ENCODE results near the gene ANAPC4. TPM values are rescaled to one million over a fixed set of nuclear protein-coding genes. Genes with fewer than 3 reads are reported as not detected.

Gene ANAPC4
- polyA plus RNA-seq, 4 donors = 31.7 to 52.9 (median 41.3) TPM

DNA sequence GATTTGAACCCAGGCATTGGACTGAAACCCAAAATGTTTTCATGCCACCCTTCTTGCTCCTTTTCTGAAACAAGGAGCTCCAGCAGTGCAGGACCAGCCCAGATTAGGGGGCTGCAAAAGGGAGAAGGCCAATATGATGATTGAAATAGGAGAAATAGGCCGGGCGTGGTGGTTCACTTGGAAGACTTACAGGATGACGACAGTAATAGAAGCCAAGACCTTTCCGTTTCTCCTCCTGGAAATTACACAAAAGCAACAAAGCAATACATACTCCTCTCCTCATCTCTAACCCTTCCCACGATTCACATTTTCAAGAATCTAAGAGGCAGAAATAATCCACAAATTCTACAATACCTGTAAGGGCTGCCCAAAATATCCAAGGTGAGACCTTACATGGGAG lies 90.8 kb downstream of the ANAPC4 start:
- DNase-seq (ENCODE audit: low read depth in 4 of 4, low spot score in 3 of 4) = no peak

Other genes starting within 250 kb of the ANAPC4 start
- gene SEPSECS, start 216.8 kb upstream of the ANAPC4 start, polyA plus RNA-seq (ENCODE audit: insufficient read length in 4 of 4) = 10 to 100 TPM; 15.3 to 22.3 (median 18.0) TPM
- gene PI4K2B, start 143.2 kb upstream of the ANAPC4 start, polyA plus RNA-seq (ENCODE audit: insufficient read length in 4 of 4) = 10 to 100 TPM; 14.6 to 20.7 (median 18.3) TPM
- gene ZCCHC4, start 64.5 kb upstream of the ANAPC4 start, polyA plus RNA-seq (ENCODE audit: insufficient read length in 4 of 4) = 10 to 100 TPM; 10.7 to 14.5 (median 12.8) TPM

Measured in right renal pelvis (tissue), 4 donors.